HCT116 (cell line): Measurements from ENCODE around the gene PLD6.

Experiments used
- POLR2AphosphoS5 ChIP-seq: IDR thresholded peaks from 2 replicates; pipeline ENCODE4 v1.6.1; 2011; ENCODE audit warnings: mild to moderate bottlenecking, low read depth, low read length, moderate library complexity
- YY1 ChIP-seq: IDR thresholded peaks from 2 replicates; pipeline ENCODE4 v1.6.1; 2011; ENCODE audit warnings: low read length, low read depth, moderate library complexity, mild to moderate bottlenecking; ENCODE audit not compliant: insufficient replicate concordance; ENCODE audit errors: extremely low read depth

DNA sequence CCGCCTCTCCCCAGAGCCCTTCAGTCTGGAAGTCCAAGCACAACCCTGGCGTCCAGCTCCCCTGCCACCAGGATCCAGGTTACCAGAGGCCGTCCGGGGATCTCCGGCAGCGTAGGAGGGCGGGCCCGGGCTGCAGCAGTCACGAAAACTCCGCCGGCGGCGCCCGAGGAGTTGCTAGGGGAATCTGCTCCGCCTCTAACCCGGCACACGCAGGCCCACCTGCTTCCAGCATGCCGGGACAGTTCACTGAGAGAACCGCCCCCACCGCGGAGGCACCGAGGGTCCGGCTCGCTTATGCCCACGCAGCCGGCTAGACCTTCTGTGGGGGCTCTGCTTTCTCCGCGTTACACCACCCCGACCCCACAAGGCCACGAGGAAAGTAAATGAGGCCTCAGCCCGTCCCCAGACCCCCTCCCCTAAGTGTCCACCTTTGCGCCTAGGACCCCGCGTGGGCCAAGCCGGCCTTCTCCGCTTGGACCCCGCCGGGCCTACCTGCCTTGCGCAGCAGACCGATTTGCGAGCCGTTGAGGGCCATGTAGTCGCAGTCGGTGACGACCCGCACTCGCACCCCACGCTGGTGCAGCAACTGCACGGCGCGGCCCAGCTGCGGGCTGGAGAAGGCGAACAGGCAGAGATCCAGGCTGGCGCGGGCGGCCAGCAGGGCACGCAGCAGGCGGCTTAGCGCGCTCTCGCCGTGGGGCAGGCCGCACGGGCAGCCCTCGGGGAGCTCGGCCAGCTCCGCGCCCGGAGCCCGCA is 587 bp downstream of the PLD6 start:
- TF ChIP-seq POLR2AphosphoS5 (no peak), YY1 (no peak)
